Right kidney (tissue), 1 donor: ENCODE data around the gene CRYBA4.

Experiments
- DNase-seq: peaks from one replicate; pipeline ENCODE4 v3.0.0-alpha.2; 2016

CRYBA4 gene

DNA sequence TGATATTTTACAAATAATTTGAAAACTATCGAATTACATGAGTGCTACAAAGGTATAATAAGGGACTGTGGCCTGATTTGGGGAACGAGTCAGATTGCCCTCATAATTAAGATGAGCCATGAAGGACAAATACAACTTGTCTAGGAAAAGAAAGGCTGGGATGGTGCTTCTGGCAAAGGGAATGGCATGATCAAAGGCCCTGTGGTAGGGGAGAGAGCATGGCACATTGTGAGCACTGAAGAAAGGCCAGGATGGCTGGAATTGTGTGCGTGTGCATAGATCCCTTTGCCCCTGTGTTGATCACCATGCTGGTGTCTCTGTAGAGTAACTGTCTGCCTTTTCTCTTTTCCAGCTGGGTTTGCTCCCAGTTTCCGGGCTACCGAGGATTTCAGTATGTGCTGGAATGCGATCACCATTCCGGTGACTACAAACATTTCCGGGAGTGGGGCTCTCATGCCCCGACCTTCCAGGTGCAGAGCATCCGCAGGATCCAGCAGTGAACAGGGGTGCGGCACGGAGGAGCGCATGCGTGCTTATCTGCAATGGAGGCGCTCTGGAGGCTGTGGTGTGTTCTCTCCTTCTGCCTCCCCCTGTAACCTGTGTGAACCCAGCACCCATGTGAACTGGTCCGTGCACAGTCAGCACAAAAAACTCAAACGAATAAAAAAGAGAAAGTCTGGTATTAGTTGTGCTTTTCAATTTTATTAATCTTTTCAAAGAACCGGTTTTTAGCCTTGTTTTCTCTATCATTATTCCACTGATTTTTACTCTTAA is 8.4 kb downstream of the CRYBA4 start:
- no peak for DNase-seq

DNA sequence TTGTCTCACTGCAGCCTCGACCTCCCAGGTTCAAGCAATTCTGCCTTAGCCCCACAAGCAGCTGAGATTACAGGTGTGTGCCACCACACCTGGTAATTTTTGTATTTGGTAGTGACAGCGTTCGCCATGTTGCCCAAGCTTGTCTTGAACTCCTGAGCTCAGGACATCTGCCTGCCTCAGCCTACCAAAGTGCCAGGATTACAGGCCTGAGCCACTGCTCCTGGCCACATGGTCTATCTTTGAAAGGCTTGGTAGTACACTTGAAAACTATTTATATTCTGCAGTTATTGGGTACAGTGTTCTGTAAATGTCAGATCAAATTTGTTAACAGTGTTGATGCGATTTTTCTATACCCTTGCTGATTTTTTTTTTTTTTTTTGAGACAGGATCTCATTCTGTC is 9.5 kb downstream of the CRYBA4 start:
- no peak for DNase-seq

DNA sequence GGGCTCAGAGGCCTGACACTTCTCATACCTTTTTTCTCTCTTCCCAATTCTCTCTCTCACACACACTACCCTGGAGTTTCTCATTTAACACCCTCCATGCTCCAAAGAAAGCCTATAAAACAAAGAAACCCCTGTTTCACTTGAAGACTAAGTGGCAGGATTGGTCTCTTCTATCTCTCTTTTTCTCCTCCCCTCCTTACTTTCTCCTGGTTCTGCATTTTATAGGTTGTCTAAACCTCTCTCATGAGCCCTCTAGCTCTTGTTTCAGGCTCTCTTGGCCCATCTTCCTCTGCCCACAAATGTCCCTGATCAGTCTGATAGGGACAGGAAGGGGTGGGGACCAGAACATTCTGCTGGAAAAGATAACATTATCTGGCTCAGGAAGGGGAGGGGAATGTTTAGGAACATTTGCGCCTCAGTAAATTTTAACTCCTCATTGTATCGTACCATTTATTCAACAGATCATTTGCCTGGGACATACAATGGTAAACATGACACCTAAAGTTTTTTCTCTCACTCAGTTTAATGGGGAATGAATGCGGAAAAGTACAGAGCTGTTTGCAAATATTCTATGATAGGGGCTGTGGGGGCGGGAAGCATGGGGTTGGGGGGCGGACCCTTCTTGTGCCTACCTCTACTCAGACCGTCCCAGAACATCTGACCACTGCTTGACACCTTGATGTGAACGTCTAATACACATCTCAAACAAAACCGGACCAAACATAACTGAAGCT is 10.8 kb downstream of the CRYBA4 start:
- no peak for DNase-seq

DNA sequence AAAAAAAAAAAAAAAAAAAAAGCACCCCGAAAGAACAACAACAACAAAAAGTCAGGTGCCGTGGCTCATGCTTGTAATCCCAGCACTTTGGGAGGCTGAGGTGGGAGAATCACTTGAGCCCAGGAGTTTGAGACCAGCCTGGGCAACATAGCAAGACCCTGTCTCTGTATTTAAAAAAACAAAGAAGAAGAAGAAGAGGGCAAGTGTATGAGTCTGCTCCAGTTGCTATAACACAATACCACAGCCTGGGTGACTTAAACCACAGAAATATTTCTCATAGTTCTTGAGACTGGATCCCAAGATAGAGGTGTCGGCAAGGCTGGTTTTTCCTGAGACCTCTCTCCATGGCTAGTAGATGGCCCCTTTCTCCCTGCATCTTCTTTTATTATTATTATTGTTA is 12.4 kb downstream of the CRYBA4 start:
- no peak for DNase-seq

DNA sequence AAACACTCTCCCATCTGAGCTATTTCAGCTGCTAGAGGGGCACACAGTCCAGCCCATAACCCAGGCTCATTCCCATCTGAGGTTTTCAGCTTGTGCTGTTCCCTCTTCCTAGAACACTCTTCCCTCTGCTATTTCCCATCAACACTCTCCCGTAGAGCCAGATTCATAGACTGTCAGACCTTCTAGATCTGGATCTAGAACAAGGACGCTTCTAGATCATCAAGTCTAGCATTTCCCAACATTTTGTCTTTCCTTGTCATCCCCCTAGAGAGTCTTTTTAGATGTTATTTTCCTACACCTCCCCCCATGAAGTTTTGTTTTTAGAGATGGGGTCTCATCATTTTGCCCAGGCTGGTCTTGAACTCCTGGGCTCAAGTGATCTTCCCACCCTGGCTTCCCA is 13.4 kb downstream of the CRYBA4 start:
- no peak for DNase-seq

DNA sequence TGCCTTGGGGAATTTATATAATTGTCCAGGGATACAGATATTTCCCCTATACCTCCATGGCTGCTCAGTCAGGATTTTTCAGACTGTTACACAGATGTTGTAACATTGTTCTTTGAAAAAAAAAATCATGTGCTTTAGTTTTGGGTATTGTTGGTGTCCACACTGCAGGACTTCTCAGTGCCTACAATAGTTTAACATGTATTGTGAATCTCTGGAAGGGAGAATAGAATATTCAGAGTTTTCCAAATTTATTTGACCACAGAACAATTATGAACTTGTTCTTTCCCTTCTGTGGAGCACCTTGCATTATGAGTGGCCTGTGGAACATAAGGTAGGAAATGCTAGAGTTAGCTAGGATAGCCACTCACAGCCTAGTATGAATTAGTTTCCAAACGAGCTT is 14.5 kb downstream of the CRYBA4 start:
- DNase-seq: no peak

DNA sequence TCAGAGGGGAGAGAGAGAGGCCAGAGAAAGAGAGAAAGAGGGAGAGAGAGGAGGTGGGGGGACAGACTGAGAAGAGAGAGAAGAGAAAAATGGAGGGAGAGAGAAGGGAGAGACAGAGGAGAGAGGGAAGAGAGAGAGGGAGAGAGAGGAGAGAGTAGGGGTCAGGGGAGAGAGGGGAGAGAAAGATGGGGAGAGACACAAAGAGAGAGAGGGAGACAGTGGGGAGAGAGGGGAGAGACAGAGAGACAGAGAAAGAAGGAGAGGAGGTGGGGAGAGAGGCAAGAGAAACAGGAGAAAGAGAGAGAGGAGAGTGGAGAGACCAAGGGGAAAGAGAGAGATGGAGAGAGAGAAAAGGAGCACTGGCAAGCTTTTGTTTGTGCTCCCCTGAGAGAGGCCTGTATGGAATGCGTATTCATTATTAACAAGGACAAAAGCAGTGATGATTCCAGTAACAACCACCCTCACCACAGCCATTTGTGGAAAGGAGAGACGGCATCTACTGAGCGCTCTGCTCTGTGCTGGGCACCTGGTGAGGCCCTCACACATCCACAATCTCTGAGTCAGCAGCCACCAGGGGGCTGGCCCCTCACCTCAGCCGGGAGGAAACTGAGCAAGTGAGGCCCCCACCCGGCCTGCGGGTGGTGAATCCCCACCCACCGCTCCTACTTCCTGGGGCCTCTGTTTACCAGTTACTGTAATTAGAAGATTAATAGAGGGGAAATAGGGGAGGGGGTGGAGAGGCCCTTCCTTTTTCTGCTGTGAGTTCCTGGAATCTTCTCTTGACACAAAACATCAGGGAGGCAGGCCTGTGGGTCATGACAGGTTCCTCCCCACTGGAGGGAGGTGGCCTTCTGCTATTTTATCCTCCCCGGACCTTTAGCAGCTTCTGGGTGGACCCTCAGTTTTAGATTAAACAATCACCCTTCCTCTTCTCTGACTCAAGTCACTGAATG is 21.0 kb downstream of the CRYBA4 start:
- DNase-seq: peak; percentile 20

DNA sequence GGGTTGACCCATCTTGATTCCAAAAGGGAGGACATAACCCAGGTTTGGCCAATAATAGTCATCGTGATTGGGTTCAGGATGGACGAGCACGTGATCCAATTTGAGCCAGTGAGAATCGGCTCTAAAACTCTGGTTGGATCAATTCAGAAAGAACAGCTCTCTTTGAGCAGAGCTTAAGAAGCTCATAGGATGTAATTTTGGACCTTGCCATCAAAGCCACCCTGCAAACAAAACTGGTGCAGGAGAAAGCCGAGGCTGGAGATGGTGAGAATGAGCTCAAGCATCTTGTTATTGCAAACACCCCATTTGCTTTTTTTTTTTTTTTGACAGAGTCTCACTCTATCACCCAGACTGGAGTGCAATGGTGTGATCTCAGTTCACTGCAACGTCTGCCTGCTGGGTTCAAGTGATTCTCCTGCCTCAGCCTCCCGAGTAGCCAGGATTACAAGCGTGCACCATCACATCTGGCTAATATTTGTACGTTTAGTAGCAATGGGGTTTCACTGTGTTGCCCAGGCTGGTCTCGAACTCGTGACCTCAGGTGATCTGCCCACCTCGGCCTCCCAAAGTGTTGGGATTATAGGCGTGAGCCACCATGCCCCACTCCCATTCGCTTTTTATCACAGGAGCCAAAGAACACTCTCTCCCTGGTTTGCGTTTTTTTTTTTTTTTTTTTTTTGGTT is 21.8 kb downstream of the CRYBA4 start:
- DNase-seq: no peak

DNA sequence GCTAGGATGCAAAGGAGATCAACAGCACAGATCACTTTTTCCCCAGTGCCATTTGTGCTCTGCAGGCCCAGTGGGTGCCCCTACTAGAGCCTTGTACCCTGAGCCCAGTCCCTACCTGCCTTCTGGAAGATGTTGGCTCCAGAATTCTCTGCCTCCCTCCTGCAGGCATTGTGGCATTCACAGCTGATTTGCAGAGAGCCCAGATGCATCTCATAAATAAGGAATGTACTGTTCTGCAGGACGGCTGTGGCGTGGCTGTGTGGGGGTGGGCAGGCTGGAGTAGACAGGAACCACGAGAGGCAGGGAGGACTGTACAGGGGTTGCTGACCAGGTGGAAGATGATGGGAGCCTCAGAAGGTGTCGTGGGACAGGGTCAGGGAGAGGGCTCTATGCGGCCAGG is 24.4 kb downstream of the CRYBA4 start:
- no peak for DNase-seq

DNA sequence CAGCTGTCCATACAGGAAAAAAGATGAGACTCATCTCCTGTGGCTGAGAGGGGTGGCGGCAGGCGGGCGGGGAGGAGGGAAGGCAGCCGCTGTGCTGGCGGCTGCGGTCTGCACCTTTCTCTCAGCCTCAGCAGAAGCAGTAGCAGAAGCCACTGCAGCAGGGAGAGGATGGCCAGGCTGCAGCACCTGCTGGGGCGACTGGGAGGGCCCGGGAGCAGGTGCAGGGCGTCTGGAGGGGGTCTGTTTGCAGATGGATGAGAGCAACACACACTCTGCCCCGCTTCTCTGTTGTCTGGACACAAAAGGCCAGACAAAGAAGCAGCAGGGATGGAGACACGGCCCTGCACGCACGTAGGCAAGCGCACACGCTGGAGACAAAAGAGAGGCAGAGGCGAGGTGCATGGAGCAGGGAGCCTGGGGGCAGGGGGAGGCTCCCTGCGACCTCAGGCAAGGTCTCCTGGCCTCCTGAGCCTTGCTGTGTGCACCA is 26.3 kb downstream of the CRYBA4 start:
- DNase-seq: peak; percentile 32

DNA sequence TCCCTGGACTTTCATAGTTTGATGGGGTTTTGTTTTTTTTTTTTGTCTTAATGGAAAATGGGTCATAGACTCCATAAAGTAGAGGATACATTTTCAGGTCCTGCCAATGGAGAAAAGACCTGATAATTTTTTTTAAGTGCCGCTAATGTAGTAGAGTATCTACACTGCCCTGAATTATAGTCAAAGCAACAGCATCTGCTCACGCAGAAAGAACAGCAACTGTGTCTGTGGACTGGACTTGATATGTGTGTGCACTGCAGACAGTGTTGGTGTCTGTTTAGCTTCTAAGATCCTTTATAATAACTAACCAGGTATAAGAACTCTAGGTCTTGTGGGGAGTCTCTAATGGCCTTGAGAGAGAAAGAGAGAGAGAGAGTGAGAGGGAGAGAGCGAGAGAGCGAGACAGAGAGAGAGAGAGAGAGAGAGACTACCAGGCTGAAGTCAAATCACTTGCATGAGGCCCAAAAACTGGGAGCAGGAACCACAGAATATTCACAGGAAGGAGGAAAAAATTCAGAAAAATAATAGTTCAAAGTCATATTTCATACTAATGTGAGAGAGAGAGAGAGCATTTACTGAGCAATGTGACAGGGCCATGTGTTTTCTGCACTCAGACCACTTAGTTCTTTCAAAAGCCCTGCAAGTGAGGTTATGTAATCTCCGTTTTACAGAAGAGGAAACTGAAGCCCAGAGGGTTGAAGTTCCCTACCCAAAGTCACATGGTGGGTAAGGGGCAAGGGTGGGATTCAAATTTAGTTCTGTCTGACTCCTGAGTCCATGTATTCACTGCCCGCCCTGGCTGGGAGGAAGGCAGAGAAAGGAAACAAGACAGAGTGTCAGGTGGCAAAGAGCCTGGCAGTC is 27.0 kb downstream of the CRYBA4 start:
- no peak for DNase-seq

DNA sequence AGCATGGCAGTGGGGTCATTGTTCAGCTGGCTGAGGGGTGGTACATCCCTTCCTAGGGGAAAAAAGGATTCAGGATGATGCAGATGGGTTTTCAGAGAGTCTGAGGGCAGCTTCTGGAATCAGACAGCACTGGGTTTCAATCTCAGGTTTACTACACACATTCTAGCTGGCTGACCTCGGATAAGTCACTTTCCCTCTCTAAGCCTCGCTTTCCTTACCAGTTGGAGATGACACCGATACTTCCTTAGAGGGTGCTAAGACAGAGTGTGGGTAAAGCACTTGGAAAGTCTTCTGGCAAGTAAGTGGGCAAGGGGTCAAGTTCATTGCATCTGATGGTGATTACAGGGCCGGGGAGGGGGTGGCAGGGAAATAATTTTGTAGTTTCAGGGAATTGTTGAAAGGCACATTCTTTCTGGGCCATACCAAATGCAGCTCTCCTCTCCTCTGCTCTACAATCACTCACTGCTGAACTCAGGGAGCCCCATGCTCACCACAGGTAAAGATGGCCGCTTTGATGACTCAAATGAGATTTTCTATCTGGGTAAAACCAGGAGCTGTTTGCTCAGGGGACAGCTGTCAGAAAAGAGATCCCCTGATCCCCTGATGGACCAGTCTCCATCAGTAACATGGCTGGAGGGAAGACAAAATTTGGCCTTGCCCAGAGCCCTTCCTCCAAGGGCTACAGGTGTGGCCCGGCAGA is 29.1 kb downstream of the CRYBA4 start:
- DNase-seq: no peak

DNA sequence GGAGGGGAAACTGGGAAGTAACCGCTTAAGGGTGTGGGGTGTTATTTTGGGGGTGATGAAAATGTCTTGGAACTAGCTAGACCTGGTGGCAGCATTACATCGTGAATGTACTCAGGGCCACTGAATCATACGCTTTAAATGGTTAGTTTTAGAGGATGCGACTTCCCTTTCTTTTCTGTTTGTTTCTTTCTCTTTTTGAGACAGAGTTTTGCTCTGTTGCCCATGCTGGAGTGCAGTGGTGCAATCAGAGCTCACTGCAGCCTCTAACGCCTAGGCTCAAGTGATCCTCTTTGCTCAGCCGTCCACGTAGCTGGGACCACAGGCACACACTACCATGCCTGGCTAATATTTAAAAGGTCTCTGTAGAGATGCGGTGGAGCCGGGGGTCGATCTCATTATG is 30.1 kb downstream of the CRYBA4 start:
- no peak for DNase-seq

DNA sequence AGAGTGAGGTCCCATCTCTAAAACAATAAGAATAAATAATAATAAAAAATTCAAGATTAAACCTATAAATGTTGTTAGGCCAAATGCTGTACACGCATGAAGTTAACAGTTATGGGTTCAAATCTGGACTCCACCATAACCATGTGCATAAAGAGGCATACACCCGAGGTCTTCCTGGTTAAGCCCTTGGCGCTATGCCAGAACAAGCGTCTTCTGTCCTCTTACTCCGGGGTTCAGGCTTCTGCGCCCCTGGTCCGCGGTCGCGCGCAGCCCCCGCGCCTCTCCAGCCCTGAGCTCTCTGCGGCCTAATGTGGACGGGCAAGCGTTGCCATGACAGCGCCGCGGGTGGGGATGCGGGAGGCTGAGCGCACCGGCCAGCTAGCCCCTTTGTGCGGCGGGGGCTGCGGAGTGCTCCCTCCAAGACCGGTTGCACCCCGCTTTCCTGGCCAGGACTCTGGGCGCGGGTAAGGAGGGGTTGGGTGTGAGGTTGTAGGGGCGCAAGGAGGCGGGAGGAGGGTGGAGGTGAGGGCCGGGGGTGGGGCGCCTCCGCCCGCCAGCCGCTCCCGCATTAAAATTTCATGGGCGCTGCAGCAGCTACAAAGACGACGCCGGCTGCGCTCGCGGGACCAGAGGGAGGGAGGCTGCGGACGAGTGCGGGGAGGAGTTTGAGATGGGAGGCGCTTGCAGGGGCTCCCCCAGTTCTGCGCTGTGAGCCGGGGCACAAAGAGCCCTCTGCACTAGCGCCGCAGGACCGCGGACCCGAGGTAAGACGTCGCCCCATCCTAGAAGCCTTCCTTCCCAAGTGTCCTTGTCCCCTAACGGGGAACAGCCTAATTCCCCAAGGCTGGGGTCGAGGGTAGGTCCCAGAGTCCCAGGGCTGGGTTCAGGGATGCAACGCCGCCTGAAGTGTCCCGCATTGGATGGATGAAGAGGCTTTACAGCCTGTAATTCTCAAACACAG is 35.4 kb downstream of the CRYBA4 start, which contains the start of gene MIAT:
MIAT (plus strand) TSS at position 698 of the 961 bp plus-strand sequence.
- peak; percentile 41 for DNase-seq

DNA sequence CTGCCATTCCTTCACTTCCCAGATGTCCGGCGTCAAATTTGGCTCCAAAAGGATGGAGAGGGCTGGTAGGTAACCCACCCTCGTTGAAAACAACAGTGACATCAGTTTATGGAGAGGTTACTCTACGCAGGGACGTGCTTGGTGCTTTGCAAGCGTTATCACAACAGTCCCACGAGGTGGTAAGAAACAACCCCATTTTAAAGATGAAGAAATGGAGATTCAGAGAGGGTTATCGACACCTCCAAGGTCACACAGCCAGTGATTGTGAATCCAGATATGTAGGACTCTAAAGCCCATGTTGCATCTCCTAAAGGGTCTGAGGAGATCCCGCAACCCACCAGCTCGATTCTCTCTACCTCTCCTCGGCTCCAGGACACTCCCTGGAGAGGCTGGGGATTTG is 36.4 kb downstream of the CRYBA4 start:
- DNase-seq: no peak

DNA sequence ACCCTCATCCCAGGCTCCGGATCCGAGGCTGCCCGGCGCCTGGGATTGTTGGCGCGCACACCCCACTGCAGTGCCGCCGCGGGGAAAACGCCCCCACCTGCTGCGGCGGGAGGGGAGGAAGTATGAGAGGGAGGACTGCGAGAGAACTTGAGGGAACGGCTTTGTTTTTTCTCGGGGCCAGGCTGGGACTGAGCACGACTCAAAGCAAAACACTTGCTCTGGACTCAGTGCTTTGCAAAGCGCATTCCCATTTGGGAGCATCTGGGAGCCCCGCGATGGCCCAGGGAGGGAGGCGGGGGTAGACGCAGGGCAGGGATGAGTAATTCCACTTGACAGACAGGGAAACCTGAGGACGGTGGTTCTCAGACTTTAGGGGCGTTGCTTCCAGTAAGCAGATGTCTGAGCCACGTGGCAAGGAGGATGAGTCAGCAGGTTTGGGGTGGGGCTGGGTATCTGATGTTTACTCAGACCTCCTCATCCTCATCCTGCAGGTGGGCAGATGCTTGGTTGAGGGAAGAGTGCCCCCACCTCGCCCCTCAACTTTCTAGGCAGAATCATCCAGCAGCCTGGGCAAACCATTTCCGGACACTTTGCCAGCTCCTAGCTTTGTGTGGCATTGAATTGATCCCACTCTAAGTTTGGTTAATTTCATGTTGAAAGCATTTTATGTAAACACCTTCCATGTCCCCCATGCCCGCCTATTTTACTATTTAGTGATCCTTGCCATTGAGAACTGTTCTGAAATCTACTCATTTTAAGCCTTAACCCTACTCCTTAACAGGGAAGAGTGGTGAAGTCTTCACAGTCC is 37.1 kb downstream of the CRYBA4 start:
- peak; percentile 42 for DNase-seq

DNA sequence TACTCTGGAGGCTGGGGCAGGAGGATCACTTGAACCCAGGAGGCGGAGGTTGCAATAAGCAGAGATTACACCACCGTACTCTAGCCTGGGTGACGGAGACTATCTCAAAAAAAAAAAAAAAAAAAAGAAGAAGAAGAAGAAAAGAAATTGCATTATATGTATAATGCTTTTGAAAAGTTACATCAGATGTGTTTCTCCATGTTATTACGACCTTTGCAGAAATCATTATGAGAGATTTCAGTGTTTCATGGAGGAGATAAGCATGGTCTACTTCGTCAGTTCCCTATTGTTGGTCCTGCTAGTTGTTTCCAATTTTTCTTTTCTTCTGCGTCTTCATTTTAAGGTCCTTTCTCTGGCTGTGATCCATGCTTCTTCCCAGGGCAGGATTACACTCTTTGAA is 38.6 kb downstream of the CRYBA4 start:
- DNase-seq: no peak

DNA sequence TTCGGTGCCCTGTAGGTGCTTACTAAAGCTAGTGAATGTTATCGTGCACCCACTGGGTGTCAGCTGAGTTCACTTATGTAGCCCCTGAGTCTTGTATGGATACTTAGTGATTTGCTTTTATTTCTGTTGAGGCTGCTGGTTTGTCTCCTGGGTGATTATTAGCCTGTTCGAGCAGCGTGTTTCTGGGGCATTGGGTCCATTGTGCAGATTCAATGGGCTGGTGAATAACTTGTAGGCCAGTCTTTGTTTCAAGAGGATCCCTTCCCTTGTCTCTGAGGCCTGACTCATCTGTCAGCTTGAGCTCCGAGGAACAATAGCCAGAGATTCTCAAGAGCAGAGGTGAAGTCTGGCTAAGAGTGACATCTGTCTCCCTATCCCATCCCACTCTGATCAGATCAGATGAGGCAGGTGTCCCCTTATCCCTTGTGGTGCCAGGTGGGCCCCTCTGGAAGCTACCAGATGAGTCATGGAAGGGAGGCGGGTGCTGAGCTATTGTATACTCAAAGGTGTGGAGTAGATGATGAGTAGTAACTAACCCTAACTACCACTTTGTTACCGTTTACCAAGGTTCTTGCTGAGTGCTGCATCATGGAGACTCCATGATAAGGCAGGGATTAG is 39.3 kb downstream of the CRYBA4 start:
- DNase-seq: no peak
